Muscle of leg (tissue), 11 donors: ENCODE measurements around the gene CCDC57. TPM values are rescaled to one million over a fixed set of nuclear protein-coding genes. Genes with fewer than 3 reads are reported as not detected.

Experiments
- DNase-seq: peaks from one replicate; pipeline ENCODE4 v3.0.0; 2013
- H3K27ac ChIP-seq: one replicate; pipeline ENCODE4 v1.5.1; 2013; ENCODE audit warnings: mild to moderate bottlenecking, low read length, control low read depth
- H3K27me3 ChIP-seq: one replicate; pipeline ENCODE4 v1.6.1; 2013; ENCODE audit warnings: low read length; ENCODE audit not compliant: control insufficient read depth, insufficient read depth
- H3K36me3 ChIP-seq: one replicate; pipeline ENCODE4 v1.6.1; 2013; ENCODE audit warnings: low read length; ENCODE audit not compliant: control insufficient read depth, insufficient read depth
- H3K4me1 ChIP-seq: one replicate; pipeline ENCODE4 v1.6.1; 2013; ENCODE audit warnings: low read length; ENCODE audit not compliant: control insufficient read depth, insufficient read depth
- H3K4me3 ChIP-seq: one replicate; pipeline ENCODE4 v1.5.1; 2013; ENCODE audit warnings: low read length, control low read depth
- H3K9me3 ChIP-seq: replicated peaks from 2 replicates; pipeline ENCODE4 v1.6.1; 2013; ENCODE audit warnings: low read depth, low read length; ENCODE audit not compliant: control insufficient read depth
- WGBS: methylation state at CpG from one replicate; pipeline ENCODE4 v1.1.5; 2013; ENCODE audit warnings: missing lambda C conversion rate; ENCODE audit not compliant: insufficient coverage; 5-methylcytosine and 5-hydroxymethylcytosine counted together
- polyA plus RNA-seq, 8 donors: library from polyadenylated mRNA; unstranded; fragments of 120-200 nt; gene quantifications; one replicate each; pipeline versions ENCODE4 v1.2.1 to v1.2.3, GENCODE V29; 2013; ENCODE audit warnings: inconsistent platforms in 1 of 8, low replicate concordance in 1 of 8; ENCODE audit not compliant: insufficient read length in 8 of 8, insufficient read depth in 1 of 8
- total RNA-seq: library from RNA; stranded (reverse); fragments of 120-200 nt; gene quantifications from one replicate; pipeline ENCODE4 v1.2.4, GENCODE V29; 2013

CCDC57 gene
- total and polyA plus RNA-seq, 9 donors: 15.7 to 37.4 (median 30.4) TPM

DNA sequence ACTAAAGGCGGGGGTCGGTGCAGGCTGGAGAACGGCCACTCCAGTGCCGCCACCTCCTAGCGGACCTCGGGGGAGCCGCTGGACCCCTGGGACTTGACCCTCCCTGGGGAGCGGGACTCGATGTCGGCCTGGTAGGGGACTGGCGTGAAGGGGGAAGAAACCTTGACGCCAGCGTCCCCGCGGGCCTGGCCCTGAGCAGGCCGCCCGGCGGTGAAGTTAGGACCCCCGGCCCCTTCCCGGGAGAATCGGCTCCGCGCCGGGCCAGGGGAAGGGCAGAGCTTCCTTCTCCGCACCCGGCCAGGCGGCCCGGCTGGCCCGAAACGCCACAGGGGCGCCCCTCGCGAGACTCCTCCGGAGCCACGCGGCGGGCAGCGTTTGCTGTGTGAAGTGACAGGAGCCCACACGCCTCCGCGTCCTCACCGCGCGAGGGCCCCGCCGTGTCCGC lies 147.4 kb downstream of the CCDC57 start:
- DNase-seq: no peak
- Histone ChIP-seq H3K9me3 (no peaks in the 10 kb centered on the region), H3K4me1 (peaks cover 21% of the 10 kb centered on the region), H3K27me3 (no peaks in the 10 kb centered on the region), H3K36me3 (peaks cover 41% of the 10 kb centered on the region), H3K27ac (no peak overlapping the region), H3K4me3 (peak overlapping the region; percentile 84)
- WGBS: under 1% methylated on average over 46 of the region's 47 CpGs

DNA sequence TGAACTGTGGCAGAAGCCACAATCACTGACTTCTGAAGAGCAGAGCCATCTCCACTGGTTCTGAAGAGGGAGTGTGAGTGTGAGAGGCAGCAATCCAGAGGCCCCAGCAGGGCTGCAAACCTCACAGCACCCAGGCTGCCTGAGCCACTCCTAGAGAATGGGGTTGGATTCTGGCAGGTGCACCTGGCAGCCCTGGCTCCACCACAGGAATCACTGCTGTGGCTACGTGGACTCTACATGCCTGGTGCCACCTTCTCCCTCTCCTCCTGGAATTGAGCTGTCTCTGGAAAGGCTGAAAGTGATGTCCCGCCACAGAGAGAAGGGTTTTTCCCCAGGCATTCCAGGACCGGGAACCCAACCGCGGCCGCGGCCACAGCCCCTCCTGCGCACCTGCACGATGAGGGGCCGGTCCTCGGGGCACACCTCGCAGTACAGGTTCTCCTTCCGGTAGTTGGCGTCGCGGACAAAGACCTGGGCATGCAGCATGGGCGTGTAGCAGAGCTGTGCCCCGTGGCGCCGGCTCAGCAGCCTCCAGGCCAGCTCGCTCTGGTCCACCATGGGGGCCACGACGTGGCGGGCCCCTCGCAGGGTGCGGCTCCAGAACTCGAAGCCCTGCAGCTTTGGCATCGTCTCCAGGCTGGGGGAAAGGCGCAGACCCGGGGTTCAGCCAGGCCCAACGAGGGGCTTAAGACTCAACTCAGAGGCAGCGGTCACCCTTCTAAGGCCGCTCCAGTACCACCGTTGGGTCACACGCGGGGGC lies 148.0 kb downstream of the CCDC57 start:
- no peak overlapping the region for H3K27ac ChIP-seq
- no peak for DNase-seq
- peak overlapping the region; percentile 84 for H3K4me3 ChIP-seq
- peaks cover 47% of the 10 kb centered on the region for H3K36me3 ChIP-seq
- H3K27me3 ChIP-seq: no peaks in the 10 kb centered on the region
- whole genome bisulfite sequencing: 42% methylated on average over 36 of the region's 36 CpGs
- H3K4me1 ChIP-seq: peaks cover 21% of the 10 kb centered on the region
- no peaks in the 10 kb centered on the region for H3K9me3 ChIP-seq

DNA sequence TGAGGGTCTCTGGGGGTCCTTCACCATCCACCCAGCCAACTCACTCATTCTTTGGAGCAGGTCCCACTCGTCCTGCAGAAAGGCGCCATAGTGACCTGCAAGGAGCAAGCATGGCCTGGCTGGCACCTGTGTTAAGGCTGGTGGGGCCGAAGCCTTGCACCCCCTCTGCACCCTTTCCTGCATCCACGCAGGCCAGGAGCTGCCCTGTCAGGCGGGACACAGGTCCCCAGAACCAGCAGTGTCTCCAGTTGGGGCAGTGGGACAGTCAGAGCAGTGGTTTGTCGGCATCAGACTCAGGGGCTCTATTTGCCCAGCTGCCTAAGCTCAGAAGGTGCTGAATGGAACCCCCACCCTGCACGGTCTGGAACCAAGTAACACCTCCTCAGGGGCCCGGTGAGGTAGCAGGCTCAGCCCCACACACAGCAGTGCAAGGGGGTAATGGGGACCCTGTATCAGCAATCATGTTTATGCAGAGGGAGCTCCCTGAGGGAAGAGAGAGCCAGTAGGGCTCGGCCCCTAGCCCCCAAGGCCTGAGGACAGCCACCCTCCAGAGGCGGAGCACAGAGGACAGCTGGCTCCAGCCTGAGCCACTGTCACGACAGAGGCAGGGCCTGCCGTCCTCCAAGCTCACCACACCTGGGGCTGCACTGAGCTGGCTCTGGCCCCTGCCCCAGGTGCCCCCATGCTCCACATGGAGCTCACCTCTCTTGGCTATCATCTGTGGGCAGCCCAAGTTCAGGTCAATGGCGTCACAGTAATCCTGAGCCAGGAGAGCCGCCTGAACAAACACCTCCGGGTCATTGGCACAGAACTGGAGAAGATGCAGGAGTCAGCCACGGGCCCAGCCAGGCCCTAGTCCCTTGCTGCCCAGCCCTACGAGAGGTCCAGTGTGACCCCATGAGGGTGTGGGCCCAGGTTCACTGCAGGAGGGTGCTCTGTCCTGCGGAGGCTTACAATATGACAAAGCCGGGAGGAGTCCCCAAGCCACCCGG lies 148.9 kb downstream of the CCDC57 start:
- H3K4me3 ChIP-seq: peak overlapping the region; percentile 84
- peaks cover 54% of the 10 kb centered on the region for H3K36me3 ChIP-seq
- WGBS: 81% methylated on average over 18 of the region's 20 CpGs
- peaks cover 21% of the 10 kb centered on the region for H3K4me1 ChIP-seq
- no peaks in the 10 kb centered on the region for H3K27me3 ChIP-seq
- no peak for DNase-seq
- no peaks in the 10 kb centered on the region for H3K9me3 ChIP-seq
- no peak overlapping the region for H3K27ac ChIP-seq

DNA sequence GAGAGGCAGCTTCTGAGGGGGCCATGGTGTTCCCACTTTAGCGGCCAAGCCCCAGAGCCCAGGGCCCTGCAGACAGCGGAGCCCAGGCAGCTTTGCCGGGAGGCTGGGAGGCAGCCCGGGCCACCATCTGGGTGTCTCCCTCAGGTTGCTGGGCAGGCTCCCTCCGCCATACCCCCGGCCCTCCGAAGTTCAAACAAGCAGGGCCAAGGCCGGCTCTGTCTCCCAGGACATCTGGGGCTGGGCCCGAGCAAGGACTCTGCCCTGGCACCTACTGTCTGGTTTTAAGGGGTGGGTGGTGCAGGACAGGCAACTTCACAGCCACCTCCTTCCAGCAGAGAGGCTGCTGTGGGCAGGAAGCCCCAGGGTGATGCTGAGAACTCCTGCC lies 149.7 kb downstream of the CCDC57 start:
- no peaks in the 10 kb centered on the region for H3K9me3 ChIP-seq

DNA sequence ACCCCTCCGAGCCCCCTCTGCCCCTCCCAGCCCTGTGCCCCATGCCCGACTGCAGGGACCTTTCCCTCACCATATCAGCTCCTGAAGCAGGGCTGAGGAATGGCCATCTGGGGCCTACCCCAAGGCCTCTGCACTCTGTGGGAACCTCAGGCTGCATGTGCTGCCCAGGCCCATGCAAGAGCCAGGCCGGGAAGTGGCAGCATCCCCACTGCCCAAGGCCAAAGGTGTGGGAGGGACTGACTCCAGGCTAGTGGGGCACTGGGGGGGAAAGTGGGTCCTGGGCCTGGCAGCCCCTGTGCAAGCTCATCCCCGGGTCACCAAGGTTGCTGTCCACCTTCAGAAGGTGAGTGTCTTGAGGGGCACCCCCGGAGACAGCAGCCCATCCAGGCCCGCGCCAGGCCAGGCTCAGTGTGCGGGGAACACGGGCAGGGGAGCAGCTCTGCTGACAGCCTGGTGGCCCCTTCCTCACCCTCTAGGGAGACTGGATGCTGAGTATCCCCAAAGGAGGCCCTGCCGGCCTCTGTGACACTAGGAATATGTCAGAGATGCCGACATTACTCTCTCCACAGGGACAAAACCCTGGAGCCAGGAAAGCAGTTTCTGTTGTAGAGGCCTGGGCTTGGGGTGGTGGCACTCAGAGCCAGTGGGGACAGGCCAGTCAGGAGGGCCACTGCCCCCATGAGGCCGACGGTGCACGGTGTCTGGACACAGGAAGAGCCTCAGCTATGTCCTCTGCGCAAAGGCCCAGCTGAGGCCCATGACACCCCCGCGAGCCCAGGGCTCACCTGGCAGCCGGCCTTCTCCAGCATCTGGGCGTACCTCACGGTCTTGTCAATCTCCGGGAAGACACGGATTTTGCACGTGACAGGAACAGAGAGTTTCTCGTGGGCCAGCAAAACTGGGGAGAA lies 150.3 kb downstream of the CCDC57 start:
- Histone ChIP-seq H3K9me3 (no peaks in the 10 kb centered on the region), H3K4me1 (peaks cover 21% of the 10 kb centered on the region), H3K36me3 (peaks cover 68% of the 10 kb centered on the region), H3K27me3 (no peaks in the 10 kb centered on the region), H3K4me3 (no peak overlapping the region), H3K27ac (no peak overlapping the region)
- DNase-seq: no peak
- 82% methylated on average over 19 of the region's 24 CpGs for WGBS

More for the DNA sequence above, 149.7 kb downstream of the CCDC57 start:
- peaks cover 21% of the 10 kb centered on the region for H3K4me1 ChIP-seq
- H3K27ac ChIP-seq: no peak overlapping the region
- DNase-seq: no peak
- H3K36me3 ChIP-seq: peaks cover 61% of the 10 kb centered on the region
- H3K27me3 ChIP-seq: no peaks in the 10 kb centered on the region
- WGBS: 80% methylated on average over 9 of the region's 9 CpGs
- no peak overlapping the region for H3K4me3 ChIP-seq

DNA sequence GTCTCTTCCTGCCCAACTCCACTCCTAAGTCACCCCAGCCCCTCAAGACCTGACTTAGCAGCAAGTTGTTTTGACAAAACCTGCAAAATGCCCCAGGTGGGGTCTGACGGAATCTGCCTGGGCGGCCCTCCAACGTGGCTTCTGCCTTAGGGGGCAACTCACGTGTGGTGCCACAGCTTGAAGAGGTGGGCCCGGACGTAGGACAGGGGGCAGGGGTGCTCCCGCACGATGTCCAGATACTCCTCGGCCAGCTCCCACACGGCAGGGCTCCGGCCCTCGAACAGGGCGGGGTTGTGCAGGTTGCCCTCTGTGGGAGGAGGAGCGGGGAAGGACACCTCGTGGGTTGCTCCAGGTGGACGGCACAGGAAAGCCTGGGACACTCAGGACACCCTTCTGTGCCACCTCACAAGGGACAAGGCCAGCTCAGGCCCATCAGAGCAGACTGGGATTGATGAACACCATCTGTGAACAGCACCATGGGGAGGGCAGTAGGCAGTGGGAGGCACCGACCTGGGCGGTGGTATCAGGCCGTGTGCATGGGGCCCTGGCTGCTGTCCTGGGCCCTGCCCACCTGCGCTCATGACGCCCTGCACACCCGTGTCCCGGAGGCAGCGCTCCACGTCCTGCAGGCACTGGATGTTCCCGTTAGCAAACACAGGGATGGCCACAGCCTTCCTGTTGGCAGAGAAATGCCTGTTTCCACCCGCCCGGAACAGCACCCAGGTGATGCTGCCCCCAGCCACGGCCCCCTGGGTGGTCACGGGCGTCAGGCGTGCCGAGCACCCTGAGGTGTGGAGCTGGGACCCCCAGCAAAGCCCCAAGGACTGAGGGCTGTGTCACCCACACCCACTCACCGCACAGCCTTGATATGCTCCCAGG lies 151.4 kb downstream of the CCDC57 start:
- H3K4me3 ChIP-seq: no peak overlapping the region
- H3K9me3 ChIP-seq: no peaks in the 10 kb centered on the region
- H3K4me1 ChIP-seq: peaks cover 19% of the 10 kb centered on the region
- H3K27me3 ChIP-seq: no peaks in the 10 kb centered on the region
- no peak overlapping the region for H3K27ac ChIP-seq
- H3K36me3 ChIP-seq: peaks cover 78% of the 10 kb centered on the region
- no peak for DNase-seq
- WGBS: 87% methylated on average over 32 of the region's 34 CpGs

DNA sequence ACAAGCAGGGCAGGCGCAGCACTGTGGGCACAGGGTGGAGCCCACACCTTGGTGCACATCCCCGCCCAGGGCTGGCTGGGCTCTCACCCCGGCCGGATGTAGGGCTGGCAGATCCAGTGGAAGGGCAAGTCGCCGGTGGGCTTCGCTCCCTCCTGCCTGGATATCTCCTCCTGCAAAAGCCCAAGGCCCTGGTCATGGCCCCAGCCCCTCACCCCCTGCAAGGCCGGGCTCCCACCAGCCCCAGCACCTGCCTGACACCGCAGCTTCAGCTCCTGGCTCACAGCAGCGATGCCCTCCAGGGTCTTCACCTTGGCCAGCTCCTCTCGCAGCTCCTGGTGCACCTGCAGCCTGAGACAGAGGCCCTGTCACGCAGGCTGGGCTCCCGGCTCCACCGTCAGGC lies 152.0 kb downstream of the CCDC57 start:
- Histone ChIP-seq H3K27ac (no peak overlapping the region), H3K27me3 (no peaks in the 10 kb centered on the region), H3K9me3 (no peaks in the 10 kb centered on the region), H3K36me3 (peaks cover 85% of the 10 kb centered on the region), H3K4me1 (peaks cover 14% of the 10 kb centered on the region), H3K4me3 (no peak overlapping the region)
- no peak for DNase-seq
- WGBS: 79% methylated on average over 14 of the region's 14 CpGs

DNA sequence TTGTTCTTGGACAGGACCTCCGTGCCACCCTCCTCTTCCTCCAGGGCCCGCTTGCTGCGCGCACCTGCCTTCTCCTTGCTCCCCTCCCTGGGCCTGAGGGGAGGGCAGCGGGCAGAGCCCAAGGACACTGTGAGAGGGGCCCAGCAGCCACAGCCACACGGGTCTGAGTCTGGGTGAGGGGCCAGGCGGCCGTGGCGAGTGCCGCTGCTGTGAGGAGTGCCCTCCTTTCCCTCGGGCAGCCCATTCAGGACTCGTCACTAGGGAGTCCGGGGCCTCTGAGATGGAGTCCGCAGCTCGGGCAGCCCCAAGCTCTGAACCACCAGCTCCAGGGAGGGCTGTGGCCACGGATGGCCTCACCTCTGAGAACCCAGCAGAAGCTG lies 152.7 kb downstream of the CCDC57 start:
- H3K36me3 ChIP-seq: peaks cover 90% of the 10 kb centered on the region
- peaks cover 11% of the 10 kb centered on the region for H3K4me1 ChIP-seq
- H3K27me3 ChIP-seq: no peaks in the 10 kb centered on the region
- no peaks in the 10 kb centered on the region for H3K9me3 ChIP-seq
- DNase-seq: no peak
- WGBS: 87% methylated on average over 13 of the region's 16 CpGs
- no peak overlapping the region for H3K27ac ChIP-seq
- H3K4me3 ChIP-seq: no peak overlapping the region
